Neural cell (in vitro differentiated cells): ENCODE measurements around the gene DNAH6.

Source experiments
- EP300 ChIP-seq: fragments of 450-650 bp; conservative IDR thresholded peaks from 2 replicates; pipeline ENCODE4 v1.6.1; 2014; ENCODE audit warnings: antibody characterized with exemption, mild to moderate bottlenecking, moderate library complexity; ENCODE audit not compliant: poor library complexity, severe bottlenecking
- EZH2 ChIP-seq: fragments of 200-600, 300-800 bp; shearing (Covaris generic), sonication (generic); IDR thresholded peaks from 2 replicates; pipeline ENCODE4 v1.6.1; 2014; ENCODE audit warnings: antibody characterized with exemption, low read length, borderline replicate concordance, mild to moderate bottlenecking; ENCODE audit not compliant: insufficient read depth, poor library complexity, severe bottlenecking
- POLR2AphosphoS5 ChIP-seq: IDR thresholded peaks from 2 replicates; pipeline ENCODE4 v1.6.1; 2012
- RAD21 ChIP-seq: fragments of 450-650 bp; conservative IDR thresholded peaks from 2 replicates; pipeline ENCODE4 v1.6.1; 2014; ENCODE audit warnings: antibody characterized with exemption, mild to moderate bottlenecking, moderate library complexity
- SMC3 ChIP-seq: fragments of 450-650 bp; conservative IDR thresholded peaks from 2 replicates; pipeline ENCODE4 v1.6.1; 2014; ENCODE audit warnings: antibody characterized with exemption, mild to moderate bottlenecking, moderate library complexity; ENCODE audit not compliant: poor library complexity
- TAF1 ChIP-seq: IDR thresholded peaks from 2 replicates; pipeline ENCODE4 v1.6.1; 2012; ENCODE audit warnings: low read depth
- TF ChIP-seq, protein P1 (sequence below): fragments of 450-650 bp; IDR thresholded peaks from 2 replicates; pipeline ENCODE4 v1.5.1; 2014; ENCODE audit warnings: antibody characterized with exemption, mild to moderate bottlenecking, moderate library complexity; ENCODE audit not compliant: poor library complexity, severe bottlenecking

DNA sequence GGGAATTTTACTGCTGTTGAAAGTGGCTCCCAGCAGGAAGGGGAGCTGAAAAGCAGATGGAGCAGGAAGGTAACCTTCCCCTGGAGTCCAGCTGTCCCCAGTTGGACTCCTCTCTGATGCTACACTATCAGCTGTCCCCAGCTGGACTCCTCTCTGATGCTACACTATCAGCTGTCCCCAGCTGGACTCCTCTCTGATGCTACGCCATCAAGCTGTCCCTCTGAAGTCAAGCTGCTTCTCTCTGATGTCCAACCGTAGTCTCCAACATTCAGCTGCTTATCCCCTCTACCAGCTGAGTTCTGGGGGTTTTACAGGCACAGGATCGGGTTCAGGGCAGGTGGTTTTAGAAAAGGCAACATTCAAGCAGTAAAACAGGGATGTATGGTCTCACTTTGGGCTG, 37.4 kb upstream of the DNAH6 start:
- TF ChIP-seq, protein P1, sequence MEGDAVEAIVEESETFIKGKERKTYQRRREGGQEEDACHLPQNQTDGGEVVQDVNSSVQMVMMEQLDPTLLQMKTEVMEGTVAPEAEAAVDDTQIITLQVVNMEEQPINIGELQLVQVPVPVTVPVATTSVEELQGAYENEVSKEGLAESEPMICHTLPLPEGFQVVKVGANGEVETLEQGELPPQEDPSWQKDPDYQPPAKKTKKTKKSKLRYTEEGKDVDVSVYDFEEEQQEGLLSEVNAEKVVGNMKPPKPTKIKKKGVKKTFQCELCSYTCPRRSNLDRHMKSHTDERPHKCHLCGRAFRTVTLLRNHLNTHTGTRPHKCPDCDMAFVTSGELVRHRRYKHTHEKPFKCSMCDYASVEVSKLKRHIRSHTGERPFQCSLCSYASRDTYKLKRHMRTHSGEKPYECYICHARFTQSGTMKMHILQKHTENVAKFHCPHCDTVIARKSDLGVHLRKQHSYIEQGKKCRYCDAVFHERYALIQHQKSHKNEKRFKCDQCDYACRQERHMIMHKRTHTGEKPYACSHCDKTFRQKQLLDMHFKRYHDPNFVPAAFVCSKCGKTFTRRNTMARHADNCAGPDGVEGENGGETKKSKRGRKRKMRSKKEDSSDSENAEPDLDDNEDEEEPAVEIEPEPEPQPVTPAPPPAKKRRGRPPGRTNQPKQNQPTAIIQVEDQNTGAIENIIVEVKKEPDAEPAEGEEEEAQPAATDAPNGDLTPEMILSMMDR: no peak
- TF ChIP-seq EZH2: no peak
- no peak for TF ChIP-seq SMC3
- no peak for TF ChIP-seq POLR2AphosphoS5
- no peak for TF ChIP-seq EP300
- no peak for TF ChIP-seq TAF1
- TF ChIP-seq RAD21: no peak
